Rectal smooth muscle tissue (tissue), 1 donor: ENCODE data around the gene CDH9.
"Not testable (repeated sequence)": the region's sequence is repeated elsewhere in the genome, so short reads cannot be mapped to it uniquely, and the experiment has no call there.

ENCODE experiments used
- H3K27ac ChIP-seq: one replicate; pipeline ENCODE4 v1.7.0; 2013; ENCODE audit warnings: low read depth, low read length, inconsistent platforms
- H3K27me3 ChIP-seq: one replicate; pipeline ENCODE4 v1.7.0; 2013; ENCODE audit warnings: low read length; ENCODE audit not compliant: control insufficient read depth, insufficient read depth
- H3K36me3 ChIP-seq: one replicate; pipeline ENCODE4 v1.7.0; 2013; ENCODE audit warnings: low read length; ENCODE audit not compliant: control insufficient read depth, insufficient read depth
- H3K4me1 ChIP-seq: one replicate; pipeline ENCODE4 v1.7.0; 2013; ENCODE audit warnings: low read length; ENCODE audit not compliant: control insufficient read depth, insufficient read depth
- H3K4me3 ChIP-seq: one replicate; pipeline ENCODE4 v1.7.0; 2013; ENCODE audit warnings: low read length
- H3K9ac ChIP-seq: one replicate; pipeline ENCODE4 v1.7.0; 2013; ENCODE audit warnings: low read length

Gene CDH9

DNA sequence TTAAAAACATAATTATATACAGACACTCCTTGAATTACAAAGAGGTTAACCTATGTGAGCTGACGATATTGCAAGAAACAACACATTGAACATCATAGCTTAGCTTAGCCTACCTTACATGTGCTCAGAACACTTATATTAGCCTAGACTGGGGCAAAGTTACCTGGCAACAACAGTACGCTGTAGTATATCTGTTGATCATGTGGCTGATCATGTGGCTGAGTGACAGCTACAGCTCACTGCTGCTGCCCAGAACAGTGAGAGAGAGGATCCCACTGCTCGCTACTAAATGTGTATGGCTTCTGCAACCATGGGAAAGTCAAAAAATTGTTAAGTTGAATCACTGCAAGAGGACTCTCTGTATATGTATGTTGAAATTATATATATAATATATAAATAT lies 169.9 kb downstream of the CDH9 start:
- no peak overlapping the region for H3K27ac ChIP-seq
- H3K4me1 ChIP-seq: no peaks in the 10 kb centered on the region
- H3K9ac ChIP-seq: no peak overlapping the region
- H3K4me3 ChIP-seq: no peak overlapping the region
- no peaks in the 10 kb centered on the region for H3K27me3 ChIP-seq
- H3K36me3 ChIP-seq: no peaks in the 10 kb centered on the region

DNA sequence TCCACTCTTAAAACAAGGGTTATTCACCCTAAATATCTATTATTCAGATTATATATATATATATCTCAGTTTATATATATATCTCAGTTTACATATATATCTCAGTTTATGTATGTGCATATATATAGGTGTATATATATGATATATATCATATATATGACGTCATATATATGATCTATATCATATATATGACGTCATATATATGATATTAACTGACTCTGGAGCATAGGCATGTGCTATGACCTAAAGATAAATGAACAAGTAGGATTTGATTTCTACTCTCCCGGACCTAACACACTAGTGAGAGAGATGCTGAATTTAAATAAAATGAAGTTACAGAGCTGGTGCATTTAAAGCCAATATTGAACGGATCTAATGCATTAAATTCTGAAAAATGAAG lies 174.3 kb downstream of the CDH9 start:
- no peaks in the 10 kb centered on the region for H3K27me3 ChIP-seq
- H3K27ac ChIP-seq: no peak overlapping the region
- no peak overlapping the region for H3K4me3 ChIP-seq
- no peaks in the 10 kb centered on the region for H3K36me3 ChIP-seq
- no peak overlapping the region for H3K9ac ChIP-seq
- no peaks in the 10 kb centered on the region for H3K4me1 ChIP-seq

DNA sequence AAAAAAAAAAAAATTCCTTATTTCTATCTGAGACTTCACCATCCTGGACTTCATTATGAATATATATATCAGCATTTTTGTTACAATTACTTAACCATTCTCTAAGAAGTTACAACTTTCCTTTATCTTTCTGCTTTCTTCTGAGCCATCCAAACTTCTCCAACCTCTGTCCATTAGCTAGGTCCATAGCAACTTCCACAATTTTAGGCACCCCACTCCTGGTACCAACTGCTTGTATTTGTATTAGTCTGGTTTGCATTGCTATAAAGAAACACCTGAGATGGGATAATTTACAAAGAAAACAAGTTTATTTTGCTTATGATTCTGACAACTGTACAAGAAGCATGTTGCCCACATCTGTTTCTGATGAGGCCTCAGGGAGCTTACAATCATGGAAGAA lies 182.1 kb downstream of the CDH9 start:
- no peaks in the 10 kb centered on the region for H3K36me3 ChIP-seq
- H3K4me1 ChIP-seq: no peaks in the 10 kb centered on the region
- no peak overlapping the region for H3K9ac ChIP-seq
- H3K27ac ChIP-seq: no peak overlapping the region
- no peaks in the 10 kb centered on the region for H3K27me3 ChIP-seq
- H3K4me3 ChIP-seq: no peak overlapping the region

DNA sequence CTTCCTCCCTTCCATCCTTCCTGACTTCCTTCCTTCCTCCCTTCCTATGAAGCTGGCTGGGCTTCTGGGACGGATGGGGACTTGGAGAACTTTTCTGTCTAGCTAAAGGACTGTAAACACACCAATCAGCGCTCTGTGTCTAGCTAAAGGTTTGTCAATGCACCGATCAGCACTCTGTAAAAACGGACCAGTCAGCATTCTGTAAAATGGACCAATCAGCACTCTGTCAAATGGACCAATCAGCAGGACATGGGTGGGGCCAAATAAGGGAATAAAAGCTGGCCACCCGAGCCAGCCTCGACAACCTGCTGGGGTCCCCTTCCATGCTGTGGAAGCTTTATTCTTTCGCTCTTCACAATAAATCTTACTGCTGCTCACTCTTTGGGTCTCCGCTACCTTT lies 185.9 kb downstream of the CDH9 start:
- not testable (repeated sequence) for H3K4me1 ChIP-seq, H3K36me3 ChIP-seq, H3K9ac ChIP-seq, H3K4me3 ChIP-seq, H3K27me3 ChIP-seq, H3K27ac ChIP-seq

DNA sequence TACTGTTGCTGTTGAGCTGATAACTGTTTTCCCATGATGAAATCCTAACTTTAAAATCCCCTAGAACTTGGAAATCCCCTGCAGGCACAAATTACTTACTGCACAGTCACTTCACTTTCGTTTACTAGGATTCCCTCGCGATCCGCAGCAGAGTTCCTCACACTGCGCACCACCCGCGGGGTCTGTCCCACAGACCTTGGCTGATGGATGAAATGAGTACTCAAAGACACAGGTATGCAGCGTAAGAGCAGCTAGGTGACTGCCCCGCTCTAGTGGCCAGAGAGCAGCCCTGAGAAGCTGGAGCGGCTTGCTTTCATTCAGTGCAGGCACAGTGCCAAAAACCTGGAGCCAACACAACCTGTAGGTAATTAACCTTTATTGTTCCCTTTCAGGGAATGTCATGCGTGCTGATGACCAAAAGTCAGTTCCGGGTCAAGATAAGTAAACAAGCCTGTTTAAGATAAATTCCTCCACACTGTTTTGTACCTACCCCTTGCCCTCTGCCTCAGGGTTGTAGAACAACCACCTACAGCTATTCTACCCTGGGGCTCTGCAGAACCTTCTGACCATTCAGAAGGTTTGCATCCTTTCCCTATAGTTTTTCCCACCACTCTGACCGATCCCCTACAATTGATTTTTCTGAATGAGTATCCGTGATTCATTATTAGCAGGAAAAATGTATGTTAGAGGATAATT lies 191.2 kb downstream of the CDH9 start:
- H3K27ac ChIP-seq: no peak overlapping the region
- H3K36me3 ChIP-seq: no peaks in the 10 kb centered on the region
- H3K9ac ChIP-seq: no peak overlapping the region
- no peaks in the 10 kb centered on the region for H3K4me1 ChIP-seq
- H3K4me3 ChIP-seq: no peak overlapping the region
- H3K27me3 ChIP-seq: no peaks in the 10 kb centered on the region

DNA sequence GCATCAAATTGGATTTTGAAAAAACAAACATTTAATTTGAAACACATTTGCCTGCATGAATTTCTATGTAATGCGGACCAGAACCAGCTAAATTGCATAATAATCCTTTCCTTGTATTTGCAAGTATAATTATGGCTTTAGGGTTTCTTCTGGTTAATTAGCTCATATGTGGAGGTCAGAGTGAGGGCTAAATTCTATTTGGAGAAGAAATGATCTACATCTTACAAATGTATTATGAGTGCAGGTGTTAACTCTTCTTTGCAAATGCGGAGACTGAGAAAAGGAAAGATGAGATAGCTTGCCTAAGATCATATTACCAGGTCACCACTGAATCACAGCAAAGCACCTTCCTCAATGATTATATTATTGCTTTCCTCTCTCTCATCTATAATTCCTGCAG lies 194.7 kb downstream of the CDH9 start:
- Histone ChIP-seq H3K36me3 (no peaks in the 10 kb centered on the region), H3K9ac (no peak overlapping the region), H3K27ac (no peak overlapping the region), H3K4me3 (no peak overlapping the region), H3K27me3 (no peaks in the 10 kb centered on the region), H3K4me1 (no peaks in the 10 kb centered on the region)

DNA sequence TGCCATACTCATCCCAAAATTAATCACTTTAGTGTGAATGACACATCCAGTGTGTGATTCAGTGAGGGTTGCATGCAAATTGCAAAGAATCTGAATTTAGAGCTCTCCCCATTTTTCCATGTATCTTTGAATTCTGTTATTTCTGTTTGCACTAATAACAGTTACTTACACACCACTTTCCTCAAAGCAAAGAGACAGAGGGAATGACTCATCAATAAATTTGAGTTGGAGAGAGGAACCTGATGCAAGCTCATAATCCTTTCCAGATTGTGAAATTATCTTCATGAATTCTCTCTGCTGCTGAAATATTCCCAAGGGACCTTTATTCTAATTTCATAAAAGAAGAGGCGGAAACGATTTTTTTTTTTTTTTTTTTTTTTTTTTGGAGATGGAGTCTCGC lies 204.8 kb downstream of the CDH9 start:
- no peaks in the 10 kb centered on the region for H3K36me3 ChIP-seq
- H3K4me1 ChIP-seq: no peaks in the 10 kb centered on the region
- no peak overlapping the region for H3K27ac ChIP-seq
- no peaks in the 10 kb centered on the region for H3K27me3 ChIP-seq
- H3K4me3 ChIP-seq: no peak overlapping the region
- no peak overlapping the region for H3K9ac ChIP-seq
